HPDE6-E6E7 (cell line): ENCODE measurements around the gene TM9SF2.
"Not testable (repeated sequence)": the region's sequence is repeated elsewhere in the genome, so short reads cannot be mapped to it uniquely, and the experiment has no call there.

Source experiments
- DNase-seq: peaks from one replicate; pipeline ENCODE4 v3.0.0; 2011; ENCODE audit warnings: missing footprints; ENCODE audit errors: extremely low spot score

The TM9SF2 gene

GRCh38 chr13:99501184-99501847, at the start of gene TM9SF2:
TM9SF2 (plus strand) TSS chr13:99501472; CDS start chr13:99501607, 135 bp downstream.
- DNase-seq, result peak; percentile 97

DNA sequence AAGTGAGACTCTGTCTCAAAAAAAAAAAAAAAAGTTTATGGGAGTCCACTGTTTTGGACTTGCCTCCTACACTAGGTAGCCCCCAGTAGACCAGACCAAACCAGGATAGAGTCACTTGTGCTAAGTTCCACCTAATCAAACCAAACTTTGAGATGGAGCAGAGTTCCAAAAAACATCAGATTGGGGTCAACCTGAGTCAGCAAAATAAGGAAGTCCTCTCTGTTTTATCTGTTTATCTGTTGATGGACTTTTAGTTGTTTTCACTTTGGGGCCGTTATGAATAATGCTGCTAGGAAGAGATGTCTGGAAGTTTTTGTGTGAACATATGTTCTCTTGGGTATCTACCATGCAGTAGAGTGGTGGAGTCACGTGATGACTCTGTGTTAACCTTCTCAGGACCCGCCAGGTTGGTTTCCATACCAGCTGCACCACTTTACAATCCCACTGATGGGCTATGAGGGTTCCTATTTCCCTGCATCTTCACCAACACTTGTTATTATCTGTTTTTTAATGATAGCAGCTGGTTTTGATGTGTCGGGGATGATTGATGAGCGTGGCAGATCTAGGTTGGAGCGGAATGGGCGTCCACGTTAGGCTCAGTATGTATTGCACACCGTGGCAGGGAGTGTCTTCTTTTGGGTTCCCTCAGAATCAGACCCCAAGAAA, 46.6 kb upstream of the TM9SF2 start:
- no peak for DNase-seq

DNA sequence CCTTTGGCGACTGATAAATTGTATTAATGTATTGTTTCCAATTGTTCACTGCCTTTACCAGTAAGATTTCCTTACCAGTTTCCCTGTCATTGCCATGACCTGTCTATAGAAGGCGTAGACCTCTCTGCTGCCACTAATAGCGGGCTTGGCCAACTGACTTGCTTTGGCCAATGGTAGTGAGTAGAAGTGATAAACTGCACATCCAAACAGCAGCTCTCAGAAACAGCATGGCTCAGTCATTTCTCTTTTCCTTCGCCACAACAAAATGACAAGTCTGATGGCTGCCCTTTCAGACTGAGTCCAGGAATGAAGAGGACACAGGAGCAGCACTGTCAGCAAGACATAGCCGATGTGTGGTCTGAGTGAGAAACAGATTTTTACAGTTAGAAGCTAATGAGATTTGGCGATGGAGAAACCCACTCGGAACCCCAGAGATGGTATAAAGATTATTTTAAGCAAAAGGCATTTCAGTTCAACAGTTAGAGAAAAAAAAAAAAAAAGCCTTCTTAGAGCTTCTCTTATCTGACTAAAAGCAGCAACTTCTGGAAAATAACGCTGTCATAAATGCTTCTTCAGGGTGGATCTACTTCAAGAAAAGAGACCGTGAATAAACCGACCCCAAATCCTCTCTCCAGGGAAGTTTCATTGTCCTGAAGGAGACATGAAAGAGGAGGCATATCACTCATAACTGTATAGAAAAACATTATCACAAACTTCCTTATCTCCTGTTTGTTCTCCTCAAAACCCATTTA, 42.0 kb upstream of the TM9SF2 start:
- DNase-seq, result no peak

DNA sequence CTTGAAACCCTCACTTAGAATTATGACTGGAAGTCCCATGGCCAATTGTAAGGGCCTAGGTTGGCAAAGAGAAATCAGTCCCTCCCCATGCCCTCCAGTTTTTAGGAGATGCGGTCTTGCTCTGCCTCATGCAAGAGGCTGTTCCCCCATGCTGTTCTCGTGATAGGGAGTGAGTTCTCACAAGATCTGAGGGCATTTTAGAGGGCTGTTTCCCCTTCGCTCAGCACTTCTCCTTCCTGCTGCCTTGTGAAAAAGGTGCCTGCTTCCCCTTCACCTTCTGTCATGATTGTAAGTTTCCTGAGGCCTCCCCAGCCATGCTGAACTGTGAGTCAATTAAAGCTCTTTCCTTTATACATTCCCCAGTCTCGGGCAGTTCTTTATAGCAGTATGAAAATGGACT, 40.5 kb upstream of the TM9SF2 start:
- not testable (repeated sequence) for DNase-seq

GRCh38 chr13:99463646-99464397, 37.5 kb upstream of the TM9SF2 start:
- no peak for DNase-seq

GRCh38 chr13:99464441-99464949, 36.8 kb upstream of the TM9SF2 start:
- no peak for DNase-seq

DNA sequence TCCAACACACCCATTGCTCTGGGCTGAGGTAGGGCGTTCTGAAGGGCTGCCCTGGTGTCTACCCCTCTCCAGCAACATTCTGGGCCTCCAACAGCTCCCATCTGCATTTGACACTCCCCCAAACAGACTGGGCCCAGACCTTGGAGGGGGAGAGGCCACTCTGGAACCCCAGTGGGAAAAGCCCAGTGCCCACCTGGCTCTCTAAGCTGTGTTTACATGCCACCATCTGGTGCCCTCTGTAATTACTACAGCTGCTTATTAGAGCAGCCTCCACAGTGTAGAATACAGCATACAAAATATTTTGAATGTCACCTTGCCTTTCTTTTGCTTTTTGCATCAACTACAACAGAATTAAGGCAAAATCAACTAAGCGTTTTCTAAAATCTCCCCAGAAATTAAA, 35.8 kb upstream of the TM9SF2 start:
- no peak for DNase-seq

- DNase-seq, result no peak
Observed at GRCh38 chr13:99467764-99468163, 33.5 kb upstream of the TM9SF2 start.

GRCh38 chr13:99469041-99469440, 32.2 kb upstream of the TM9SF2 start:
- DNase-seq, result no peak

- no peak for DNase-seq
Observed at GRCh38 chr13:99470027-99470426, 31.2 kb upstream of the TM9SF2 start.

- no peak for DNase-seq
Observed at GRCh38 chr13:99471221-99472121, 29.8 kb upstream of the TM9SF2 start.

DNA sequence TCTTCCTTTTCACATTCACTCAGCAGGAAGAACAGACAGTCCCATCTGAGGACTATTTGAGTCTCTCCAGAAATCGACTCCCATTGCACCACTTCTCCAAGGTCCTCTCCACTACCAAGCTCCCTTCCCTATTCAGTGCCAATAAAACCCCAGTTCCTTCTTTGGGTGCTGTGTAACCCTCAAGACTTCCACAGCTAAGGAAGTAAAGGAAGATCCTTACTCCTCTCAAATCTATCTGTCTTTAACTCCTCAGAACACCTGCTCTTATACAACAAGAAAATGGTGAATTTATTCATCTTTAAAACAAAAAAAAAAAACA, 29.2 kb upstream of the TM9SF2 start:
- DNase-seq, result no peak

DNA sequence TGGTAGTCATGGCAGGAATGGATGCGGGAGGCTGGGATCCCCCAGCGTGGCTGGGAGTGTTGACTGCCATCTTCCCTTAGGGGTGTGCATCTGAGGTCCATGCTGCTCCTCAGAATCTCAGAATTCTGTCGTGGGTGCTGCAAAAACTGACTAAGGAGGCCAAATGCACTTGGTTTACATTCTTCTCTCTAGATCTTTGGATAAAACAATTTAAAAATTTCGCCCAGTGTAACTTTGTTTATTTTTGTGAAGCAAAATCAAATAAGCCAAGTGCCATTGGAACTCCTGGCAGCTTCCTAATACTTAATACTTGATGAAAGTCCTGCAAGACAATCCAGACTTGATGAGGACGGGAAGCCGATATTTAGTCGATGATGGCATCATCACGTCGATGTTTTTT, 27.8 kb upstream of the TM9SF2 start:
- DNase-seq, result no peak

DNA sequence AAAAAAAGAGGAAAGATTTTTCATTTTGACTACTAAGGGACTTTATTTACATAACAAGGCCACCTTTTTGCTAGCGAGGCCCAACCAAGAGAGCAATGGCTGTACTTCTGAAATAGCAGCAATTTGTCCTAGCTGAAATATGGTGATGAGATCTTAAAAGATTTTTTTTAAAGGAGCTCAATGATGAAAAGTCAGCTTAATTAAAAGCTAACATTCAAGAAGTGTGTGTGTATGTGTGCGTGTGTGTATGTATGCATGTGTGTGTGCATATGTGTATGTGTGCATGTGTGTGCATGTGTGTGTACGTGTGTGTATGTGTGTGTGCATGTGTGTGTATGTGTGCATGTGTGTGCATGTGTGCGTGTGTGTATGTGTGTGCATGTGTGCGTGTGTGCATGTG, 24.6 kb upstream of the TM9SF2 start:
- no peak for DNase-seq

DNA sequence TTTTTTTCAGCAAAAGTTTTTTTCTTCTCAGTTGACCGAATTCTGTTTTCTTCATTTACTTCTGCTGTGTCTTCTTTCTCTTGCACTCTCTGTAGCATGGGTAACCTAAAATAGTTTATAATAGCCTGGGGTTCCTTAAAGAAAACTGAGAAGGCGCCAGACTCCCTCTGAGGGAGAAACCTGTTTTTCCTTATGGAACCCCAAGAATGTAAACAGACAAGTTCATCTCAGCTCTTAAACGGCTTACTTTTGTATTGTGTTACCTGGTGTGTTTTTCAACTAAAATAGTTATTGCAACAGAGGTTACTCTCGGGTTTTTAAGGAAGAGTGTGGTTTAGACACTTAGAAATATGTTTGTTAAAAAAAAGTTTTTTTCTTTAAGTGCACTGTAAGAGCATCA, 23.8 kb upstream of the TM9SF2 start:
- no peak for DNase-seq

- peak; percentile 33 for DNase-seq
Observed at GRCh38 chr13:99481366-99481765, 19.9 kb upstream of the TM9SF2 start.

GRCh38 chr13:99484473-99484872, 16.8 kb upstream of the TM9SF2 start:
- no peak for DNase-seq

GRCh38 chr13:99486996-99487395, 14.3 kb upstream of the TM9SF2 start:
- no peak for DNase-seq

DNA sequence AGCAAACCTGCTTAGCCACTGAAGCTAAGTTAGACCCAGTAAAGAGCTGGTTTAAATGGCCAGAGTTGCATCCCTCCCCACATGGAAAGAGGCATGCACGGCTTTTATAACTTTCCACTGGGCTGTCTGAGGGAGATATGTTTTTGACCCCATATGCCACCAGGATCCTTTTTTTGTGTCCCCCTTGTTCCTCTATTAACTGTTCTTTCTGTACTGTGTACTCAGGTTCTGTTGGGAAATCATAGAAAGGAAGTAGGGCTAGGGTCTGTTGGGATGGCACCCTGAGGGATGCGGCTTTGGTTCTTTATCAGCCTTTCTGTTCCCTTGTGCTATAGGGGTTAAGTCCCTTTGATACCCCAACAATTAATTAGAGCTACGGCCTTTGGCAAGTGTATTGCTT, 12.2 kb upstream of the TM9SF2 start:
- DNase-seq, result no peak

DNA sequence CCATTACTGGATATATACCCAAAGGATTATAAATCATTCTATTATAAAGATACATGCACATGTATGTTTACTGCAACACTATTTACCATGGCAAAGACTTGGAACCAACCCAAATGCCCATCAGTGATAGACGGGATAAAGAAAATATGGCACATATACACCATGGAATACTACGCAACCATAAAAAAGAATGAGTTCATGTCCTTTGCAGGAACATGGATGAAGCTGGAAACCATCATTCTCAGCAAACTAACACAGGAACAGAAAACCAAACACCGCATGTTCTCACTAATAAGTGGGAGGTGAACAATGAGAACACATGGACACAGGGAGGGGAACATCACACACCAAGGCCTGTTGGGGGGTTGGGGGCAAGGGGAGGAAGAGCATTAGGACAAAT, 9.5 kb upstream of the TM9SF2 start:
- DNase-seq, result not testable (repeated sequence)
